ENCODE measurements around the gene PTPRG. TPM values are rescaled to one million over a fixed set of nuclear protein-coding genes. Genes with fewer than 3 reads are reported as not detected.

Gene PTPRG
- total and polyA plus RNA-seq, 3 experiments from 2014 or later: not detected

DNA sequence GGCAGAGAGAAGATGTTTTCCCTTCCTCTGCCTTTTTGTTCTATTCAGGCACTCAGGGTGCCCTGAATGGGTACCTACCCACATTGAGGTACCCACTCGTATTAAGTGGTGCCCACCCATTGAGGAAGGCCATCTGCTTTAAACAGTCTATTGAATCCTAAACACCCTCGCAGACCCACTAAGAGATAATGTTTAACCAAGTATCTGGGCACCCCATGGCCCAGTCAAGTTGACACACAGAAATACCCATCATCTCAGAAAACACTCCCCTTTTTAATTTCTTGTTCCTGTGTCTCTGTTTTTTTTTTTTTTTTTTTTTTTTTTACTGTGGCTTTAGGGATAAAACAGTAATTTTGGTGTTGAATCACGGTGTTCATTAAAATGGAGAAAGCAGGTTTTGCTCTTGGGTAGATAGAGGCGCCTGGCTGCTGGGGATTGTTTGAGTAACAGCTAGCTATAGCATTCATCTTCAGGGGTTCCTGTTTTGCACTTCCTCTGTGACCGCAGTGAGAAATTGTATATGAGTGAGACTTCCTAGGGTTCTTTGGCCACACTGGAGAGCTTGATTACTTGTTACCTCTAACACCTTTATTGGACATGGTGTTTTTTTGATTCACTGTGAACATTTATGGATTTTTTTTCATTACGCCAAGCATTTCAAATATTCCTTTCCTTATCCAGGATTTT is 259.1 kb downstream of the PTPRG start:
- no peak overlapping the region for H3K4me3 ChIP-seq (ENCODE audit: low read length)
- no peaks in the 10 kb centered on the region for H3K4me1 ChIP-seq (ENCODE audit: insufficient read depth, low read length)
- Mint-ChIP-seq H3K36me3 (no peaks in the 10 kb centered on the region), H3K4me1 (no peaks in the 10 kb centered on the region), H3K27me3 (no peaks in the 10 kb centered on the region), H3K4me3 (no peak overlapping the region), H3K9me3 (peaks cover 0 to 6% (median 0%) of the 10 kb centered on the region in 5 donors), H3K27ac (no peak overlapping the region)
- CTCF ChIA-PET: no interaction called here
- no peaks in the 10 kb centered on the region for H3K9me3 ChIP-seq (ENCODE audit: low read length)
- H3K27ac ChIP-seq (ENCODE audit: low read depth, low read length): no peak overlapping the region
- DNase-seq: no peak
- POLR2A ChIA-PET: no interaction called here
- H3K27me3 ChIP-seq (ENCODE audit: insufficient read depth, low read length, poor library complexity, severe bottlenecking): no peaks in the 10 kb centered on the region
- no peaks in the 10 kb centered on the region for H3K36me3 ChIP-seq (ENCODE audit: insufficient read depth, low read length)

DNA sequence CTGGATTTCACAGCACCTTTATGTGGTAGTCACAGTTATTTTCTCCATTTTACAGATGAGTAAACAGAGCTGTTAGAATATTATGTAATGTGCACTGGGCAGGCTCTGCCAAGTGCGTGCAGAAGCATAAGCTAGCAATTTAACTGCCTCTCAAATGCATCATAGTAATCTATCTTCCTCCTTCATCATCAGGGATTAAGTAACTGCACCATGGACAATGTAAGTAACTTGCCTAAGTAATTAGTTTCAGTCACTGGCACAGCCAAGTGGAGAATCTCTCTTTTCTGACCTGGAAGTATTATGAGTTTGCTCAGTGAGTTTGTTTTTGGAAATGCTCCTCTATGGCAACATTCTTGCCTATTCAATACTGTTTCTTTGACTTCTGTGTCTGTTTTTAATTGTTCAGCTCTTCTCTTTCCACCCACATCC is 260.5 kb downstream of the PTPRG start:
- ChIA-PET POLR2A (no interaction called here), CTCF (no interaction called here)
- Histone ChIP-seq H3K36me3 (ENCODE audit: insufficient read depth, low read length) (no peaks in the 10 kb centered on the region), H3K4me1 (ENCODE audit: insufficient read depth, low read length) (no peaks in the 10 kb centered on the region), H3K27ac (ENCODE audit: low read depth, low read length) (no peak overlapping the region), H3K27me3 (ENCODE audit: insufficient read depth, low read length, poor library complexity, severe bottlenecking) (no peaks in the 10 kb centered on the region), H3K4me3 (ENCODE audit: low read length) (no peak overlapping the region), H3K9me3 (ENCODE audit: low read length) (no peaks in the 10 kb centered on the region)
- Mint-ChIP-seq H3K27me3 (no peaks in the 10 kb centered on the region), H3K4me1 (no peaks in the 10 kb centered on the region), H3K36me3 (no peaks in the 10 kb centered on the region), H3K9me3 (peaks cover 0 to 6% (median 1%) of the 10 kb centered on the region in 5 donors), H3K4me3 (no peak overlapping the region), H3K27ac (no peak overlapping the region)
- DNase-seq: no peak

DNA sequence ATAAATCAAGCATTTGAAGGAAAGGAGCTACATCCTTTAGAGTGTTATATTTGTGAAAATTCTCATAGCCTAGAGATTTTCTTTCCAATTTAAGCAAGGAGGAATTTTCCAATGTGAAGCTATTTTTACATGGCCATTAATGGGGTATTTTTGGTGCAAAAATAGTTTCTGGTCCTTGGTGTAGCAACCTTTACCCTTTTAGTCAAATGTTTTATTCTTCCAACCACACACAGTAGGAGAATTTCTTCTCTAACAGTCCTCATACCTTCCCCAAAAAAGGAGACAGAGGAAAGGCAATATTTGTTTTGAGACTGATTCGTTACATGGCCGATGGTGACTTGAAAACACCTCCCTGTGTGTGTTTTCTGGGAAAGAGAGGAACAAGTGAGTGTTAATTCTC is 261.2 kb downstream of the PTPRG start:
- H3K9me3 Mint-ChIP-seq: peaks cover 0 to 6% (median 1%) of the 10 kb centered on the region in 5 donors
- Histone ChIP-seq H3K4me1 (ENCODE audit: insufficient read depth, low read length) (no peaks in the 10 kb centered on the region), H3K36me3 (ENCODE audit: insufficient read depth, low read length) (no peaks in the 10 kb centered on the region), H3K27ac (ENCODE audit: low read depth, low read length) (no peak overlapping the region), H3K9me3 (ENCODE audit: low read length) (no peaks in the 10 kb centered on the region), H3K27me3 (ENCODE audit: insufficient read depth, low read length, poor library complexity, severe bottlenecking) (no peaks in the 10 kb centered on the region), H3K4me3 (ENCODE audit: low read length) (no peak overlapping the region)
- CTCF ChIA-PET: no interaction called here
- no peaks in the 10 kb centered on the region for H3K36me3 Mint-ChIP-seq
- no peak overlapping the region for H3K27ac Mint-ChIP-seq
- no peaks in the 10 kb centered on the region for H3K27me3 Mint-ChIP-seq
- H3K4me1 Mint-ChIP-seq: no peaks in the 10 kb centered on the region
- no peak overlapping the region for H3K4me3 Mint-ChIP-seq
- POLR2A ChIA-PET: no interaction called here
- no peak for DNase-seq

GRCh38 chr3:61824553-61825135 is 263.3 kb downstream of the PTPRG start:
- Histone ChIP-seq H3K27me3 (ENCODE audit: insufficient read depth, low read length, poor library complexity, severe bottlenecking) (no peaks in the 10 kb centered on the region), H3K27ac (ENCODE audit: low read depth, low read length) (no peak overlapping the region), H3K4me1 (ENCODE audit: insufficient read depth, low read length) (no peaks in the 10 kb centered on the region), H3K9me3 (ENCODE audit: low read length) (no peaks in the 10 kb centered on the region), H3K36me3 (ENCODE audit: insufficient read depth, low read length) (no peaks in the 10 kb centered on the region), H3K4me3 (ENCODE audit: low read length) (no peak overlapping the region)
- H3K36me3 Mint-ChIP-seq: peaks cover 0 to 1% (median 0%) of the 10 kb centered on the region in 3 donors
- DNase-seq: no peak
- ChIA-PET CTCF (no interaction called here), POLR2A (no interaction called here)
- H3K27me3 Mint-ChIP-seq: no peaks in the 10 kb centered on the region
- no peak overlapping the region for H3K27ac Mint-ChIP-seq
- H3K4me1 Mint-ChIP-seq: no peaks in the 10 kb centered on the region
- no peak overlapping the region for H3K4me3 Mint-ChIP-seq
- H3K9me3 Mint-ChIP-seq: peaks cover 0 to 8% (median 1%) of the 10 kb centered on the region in 5 donors

- Histone ChIP-seq H3K27me3 (ENCODE audit: insufficient read depth, low read length, poor library complexity, severe bottlenecking) (no peaks in the 10 kb centered on the region), H3K4me3 (ENCODE audit: low read length) (no peak overlapping the region), H3K9me3 (ENCODE audit: low read length) (no peaks in the 10 kb centered on the region), H3K4me1 (ENCODE audit: insufficient read depth, low read length) (no peaks in the 10 kb centered on the region), H3K36me3 (ENCODE audit: insufficient read depth, low read length) (no peaks in the 10 kb centered on the region), H3K27ac (ENCODE audit: low read depth, low read length) (no peak overlapping the region)
- H3K4me3 Mint-ChIP-seq: no peak overlapping the region
- peaks cover 0 to 7% (median 1%) of the 10 kb centered on the region in 5 donors for H3K9me3 Mint-ChIP-seq
- no peaks in the 10 kb centered on the region for H3K27me3 Mint-ChIP-seq
- DNase-seq: no peak
- H3K36me3 Mint-ChIP-seq: peaks cover 0 to 1% (median 0%) of the 10 kb centered on the region in 3 donors
- POLR2A ChIA-PET: no interaction called here
- H3K27ac Mint-ChIP-seq: no peak overlapping the region
- CTCF ChIA-PET: no interaction called here
- no peaks in the 10 kb centered on the region for H3K4me1 Mint-ChIP-seq
Observed at GRCh38 chr3:61826161-61826560, 264.8 kb downstream of the PTPRG start.

DNA sequence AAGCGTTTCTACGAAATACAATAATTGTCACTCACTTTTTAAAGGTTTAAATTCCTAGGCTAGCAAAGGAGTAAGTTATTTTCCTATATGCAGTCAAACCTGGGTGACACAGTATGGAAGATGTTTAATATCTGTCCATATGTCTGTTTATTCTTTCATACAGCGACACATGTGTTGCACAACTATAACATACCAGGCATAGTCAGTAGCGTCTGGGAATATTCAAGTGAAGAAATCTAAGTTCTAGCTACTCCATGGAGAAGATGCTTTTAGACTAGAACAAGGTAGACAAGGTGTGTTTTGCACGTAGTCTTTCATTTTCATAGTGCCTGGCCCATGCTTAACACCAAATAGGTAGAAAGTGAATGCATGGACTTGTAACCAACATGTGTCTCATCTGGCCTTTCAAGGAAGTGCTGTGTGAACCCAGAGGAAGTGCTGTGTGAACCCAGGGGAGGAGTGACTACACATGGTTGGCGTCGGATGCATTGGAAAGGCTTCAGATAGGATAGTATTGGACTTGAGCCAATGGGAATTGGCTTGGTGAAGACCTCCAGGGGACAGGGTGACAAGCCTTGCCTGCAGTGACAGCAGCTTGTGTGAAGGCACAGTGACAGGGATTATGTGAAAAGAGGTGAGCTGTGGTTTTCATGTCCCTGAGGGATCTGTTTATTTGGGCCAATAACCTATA is 267.0 kb downstream of the PTPRG start:
- Mint-ChIP-seq H3K36me3 (peaks cover 0 to 1% (median 0%) of the 10 kb centered on the region in 3 donors), H3K4me3 (no peak overlapping the region), H3K4me1 (no peaks in the 10 kb centered on the region), H3K27me3 (no peaks in the 10 kb centered on the region), H3K27ac (no peak overlapping the region), H3K9me3 (peaks cover 0 to 4% (median 4%) of the 10 kb centered on the region in 5 donors)
- ChIA-PET POLR2A (no interaction called here), CTCF (no interaction called here)
- Histone ChIP-seq H3K9me3 (ENCODE audit: low read length) (no peaks in the 10 kb centered on the region), H3K4me1 (ENCODE audit: insufficient read depth, low read length) (no peaks in the 10 kb centered on the region), H3K4me3 (ENCODE audit: low read length) (no peak overlapping the region), H3K27ac (ENCODE audit: low read depth, low read length) (no peak overlapping the region), H3K27me3 (ENCODE audit: insufficient read depth, low read length, poor library complexity, severe bottlenecking) (no peaks in the 10 kb centered on the region), H3K36me3 (ENCODE audit: insufficient read depth, low read length) (no peaks in the 10 kb centered on the region)
- no peak for DNase-seq

GRCh38 chr3:61828880-61829721 is 267.7 kb downstream of the PTPRG start:
- CTCF ChIA-PET: no interaction called here
- no peaks in the 10 kb centered on the region for H3K9me3 ChIP-seq (ENCODE audit: low read length)

More at GRCh38 chr3:61828880-61829721, 267.7 kb downstream of the PTPRG start:
- Mint-ChIP-seq H3K9me3 (peaks cover 0 to 4% (median 4%) of the 10 kb centered on the region in 5 donors), H3K36me3 (peaks cover 0 to 1% (median 0%) of the 10 kb centered on the region in 3 donors), H3K27me3 (no peaks in the 10 kb centered on the region), H3K27ac (no peak overlapping the region), H3K4me3 (no peak overlapping the region), H3K4me1 (no peaks in the 10 kb centered on the region)
- POLR2A ChIA-PET: no interaction called here
- no peak for DNase-seq
- no peaks in the 10 kb centered on the region for H3K4me1 ChIP-seq (ENCODE audit: insufficient read depth, low read length)
- H3K27me3 ChIP-seq (ENCODE audit: insufficient read depth, low read length, poor library complexity, severe bottlenecking): no peaks in the 10 kb centered on the region
- H3K36me3 ChIP-seq (ENCODE audit: insufficient read depth, low read length): no peaks in the 10 kb centered on the region
- no peak overlapping the region for H3K4me3 ChIP-seq (ENCODE audit: low read length)
- no peak overlapping the region for H3K27ac ChIP-seq (ENCODE audit: low read depth, low read length)

Data from CD8-positive, alpha-beta memory T cell (primary cell).